ENCODE results near the gene MAGEA9B.
"Not testable (repeated sequence)": the region's sequence is repeated elsewhere in the genome, so short reads cannot be mapped to it uniquely, and the experiment has no call there.

MAGEA9B gene, protein sequence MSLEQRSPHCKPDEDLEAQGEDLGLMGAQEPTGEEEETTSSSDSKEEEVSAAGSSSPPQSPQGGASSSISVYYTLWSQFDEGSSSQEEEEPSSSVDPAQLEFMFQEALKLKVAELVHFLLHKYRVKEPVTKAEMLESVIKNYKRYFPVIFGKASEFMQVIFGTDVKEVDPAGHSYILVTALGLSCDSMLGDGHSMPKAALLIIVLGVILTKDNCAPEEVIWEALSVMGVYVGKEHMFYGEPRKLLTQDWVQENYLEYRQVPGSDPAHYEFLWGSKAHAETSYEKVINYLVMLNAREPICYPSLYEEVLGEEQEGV

DNA sequence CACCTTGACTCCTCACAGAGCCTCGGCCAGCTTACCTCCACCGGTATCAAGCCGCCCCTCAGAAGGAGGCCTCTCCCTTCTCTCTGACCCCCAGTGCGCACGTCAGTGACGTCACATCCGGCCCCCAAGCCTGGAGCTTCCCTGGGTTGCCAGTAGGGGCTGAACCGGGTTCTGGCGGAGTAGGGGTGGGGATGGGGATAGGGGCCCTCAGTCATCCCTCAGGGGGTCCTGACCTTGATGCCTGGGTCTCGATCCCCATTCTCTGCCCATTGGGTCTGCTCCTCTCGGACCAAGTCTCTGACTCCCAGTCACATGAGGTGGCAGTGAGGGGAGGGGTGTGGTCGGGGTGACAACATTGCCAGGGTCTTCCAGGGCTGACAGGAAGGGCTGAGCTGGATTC, at the start of gene MAGEA9B:
TSS of gene MAGEA9B (minus strand) at position 101 of the 400 bp plus-strand sequence. CDS start 4,280 bp downstream, outside the sequence.
- not testable (repeated sequence) for DNase-seq

- DNase-seq: no peak
Observed at GRCh38 chrX:149633511-149633910, 46.3 kb upstream of the MAGEA9B start.

GRCh38 chrX:149631234-149632165, 44.2 kb upstream of the MAGEA9B start, which contains the start of gene TMEM185A:
TMEM185A (minus strand) TSS chrX:149631792; CDS start chrX:149631580, 212 bp downstream.
- peak; percentile 14 for DNase-seq

DNA sequence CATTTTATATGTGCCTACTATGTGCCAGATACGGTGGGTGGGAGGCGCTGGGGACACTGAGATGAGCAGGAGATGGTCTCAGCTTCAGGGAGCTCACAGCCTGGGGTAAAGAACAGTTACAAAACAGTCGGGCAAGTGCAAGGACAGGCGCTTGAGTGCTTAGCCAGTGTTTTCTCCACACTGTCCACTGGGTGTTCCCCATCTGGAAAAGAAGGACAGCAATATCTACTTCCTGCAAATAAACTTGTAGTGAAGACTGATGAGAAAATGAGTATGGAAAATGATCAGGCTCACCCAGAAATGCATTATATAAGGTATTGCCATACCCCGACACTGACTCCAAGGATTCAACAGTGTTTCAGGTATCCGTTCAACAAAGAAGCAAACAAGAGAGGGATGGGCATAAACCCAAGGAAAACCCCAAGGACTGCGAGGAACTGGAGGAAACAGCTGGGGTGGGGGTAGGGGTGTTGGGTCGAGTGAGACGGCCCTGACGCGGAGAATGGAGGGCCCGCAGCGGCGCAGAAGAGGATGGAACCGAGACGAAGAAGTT, 43.5 kb upstream of the MAGEA9B start:
- DNase-seq: peak; percentile 10

- DNase-seq: no peak
Observed at GRCh38 chrX:149629730-149630387, 42.6 kb upstream of the MAGEA9B start.

DNA sequence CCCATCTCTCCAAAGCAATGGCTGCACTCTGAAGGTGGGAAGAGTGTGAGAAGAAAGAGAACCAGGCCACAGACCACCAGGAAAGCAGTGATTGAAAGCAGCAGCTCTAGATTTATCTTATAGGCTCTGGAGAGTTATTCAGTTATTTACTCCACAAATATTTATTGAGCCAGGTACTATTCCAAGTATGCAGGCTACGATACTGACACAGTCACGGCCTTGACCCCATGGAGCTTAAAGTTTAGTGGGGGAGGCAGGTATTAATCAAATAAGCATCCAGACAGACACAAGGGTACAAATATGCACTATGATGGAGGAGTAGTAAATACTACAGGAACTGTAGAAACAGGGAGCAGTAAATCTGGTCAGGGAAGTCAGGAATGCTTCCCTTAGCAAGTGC, 41.5 kb upstream of the MAGEA9B start:
- DNase-seq: no peak

DNA sequence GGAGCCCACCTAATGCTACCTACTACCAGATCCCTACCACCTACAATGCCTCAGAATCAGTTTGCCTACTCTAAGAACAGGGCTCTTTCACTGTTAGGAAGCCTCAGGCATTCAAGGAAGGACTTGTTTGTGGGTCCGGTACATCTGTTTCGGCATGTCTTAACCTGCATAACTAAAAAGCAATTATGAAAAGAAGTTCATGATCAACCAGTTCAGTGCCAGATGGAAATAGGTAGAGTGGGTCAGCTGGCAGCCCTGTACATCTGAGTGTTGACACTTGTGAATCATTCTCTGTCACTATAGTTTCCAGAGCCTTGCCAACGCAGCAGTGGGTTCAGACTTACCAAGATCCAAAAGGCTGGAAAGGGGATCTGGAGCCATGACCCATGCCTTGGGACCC, 41.0 kb upstream of the MAGEA9B start:
- no peak for DNase-seq

- not testable (repeated sequence) for DNase-seq
Observed at GRCh38 chrX:149626829-149627228, 39.6 kb upstream of the MAGEA9B start.

DNA sequence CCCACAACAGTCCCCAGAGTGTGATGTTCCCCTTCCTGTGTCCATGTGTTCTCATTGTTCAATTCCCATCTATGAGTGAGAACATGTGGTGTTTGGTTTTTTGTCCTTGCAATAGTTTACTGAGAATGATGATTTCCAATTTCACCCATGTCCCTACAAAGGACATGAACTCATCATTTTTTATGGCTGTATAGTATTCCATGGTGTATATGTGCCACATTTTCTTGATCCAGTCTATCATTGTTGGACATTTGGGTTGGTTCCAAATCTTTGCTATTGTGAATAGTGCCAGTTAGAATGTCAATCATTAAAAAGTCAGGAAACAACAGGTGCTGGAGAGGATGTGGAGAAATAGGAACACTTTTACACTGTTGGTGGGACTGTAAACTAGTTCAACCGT, 32.4 kb upstream of the MAGEA9B start:
- DNase-seq: not testable (repeated sequence)

DNA sequence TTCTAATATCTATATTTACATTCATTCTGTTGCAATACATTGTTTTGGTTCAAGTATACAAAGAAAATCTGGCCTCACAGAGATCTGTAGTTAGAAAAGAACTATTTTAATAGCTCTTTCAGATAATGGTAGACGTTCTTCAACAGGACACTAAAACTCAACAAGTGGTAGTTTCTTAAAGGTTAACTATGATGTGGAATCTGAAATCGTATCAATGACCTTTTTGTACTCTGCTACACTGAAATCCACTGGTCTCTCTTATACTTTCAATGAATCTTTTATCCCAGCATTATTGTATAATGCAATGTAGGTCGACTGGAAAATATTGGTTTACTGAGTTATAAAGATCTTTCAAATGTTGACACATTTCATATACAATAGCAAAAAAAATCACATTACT, 31.6 kb upstream of the MAGEA9B start:
- no peak for DNase-seq

DNA sequence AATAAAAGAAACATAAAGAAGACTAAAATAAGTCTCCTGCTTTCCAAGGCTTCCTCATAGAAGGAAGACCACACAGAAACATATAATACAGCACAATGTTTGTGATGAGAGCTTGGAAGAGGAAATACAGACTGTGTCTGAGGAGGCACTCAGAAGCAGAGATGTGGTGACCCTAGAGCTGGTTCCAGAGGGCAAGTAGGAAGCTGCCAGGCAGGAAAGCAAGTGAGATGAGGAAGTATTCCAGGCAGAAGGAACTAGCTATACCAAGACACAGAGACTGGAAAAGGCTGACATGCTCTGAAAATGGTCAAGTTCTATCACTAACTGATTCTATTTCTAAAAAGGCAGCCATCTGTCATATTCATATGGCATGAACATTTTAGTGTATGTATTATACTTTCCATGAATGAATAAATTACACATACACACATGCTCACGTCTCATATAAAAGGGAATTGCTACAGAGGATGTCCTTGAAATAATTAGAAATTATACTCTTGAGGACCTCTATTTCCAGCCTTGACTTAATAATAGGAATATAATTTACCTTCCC, 24.4 kb upstream of the MAGEA9B start:
- peak; percentile 8 for DNase-seq

- DNase-seq: no peak
Observed at GRCh38 chrX:149610511-149610910, 23.3 kb upstream of the MAGEA9B start.

- no peak for DNase-seq
Observed at GRCh38 chrX:149607699-149608098, 20.4 kb upstream of the MAGEA9B start.

- not testable (repeated sequence) for DNase-seq
Observed at GRCh38 chrX:149605248-149605885, 18.1 kb upstream of the MAGEA9B start.

- DNase-seq: not testable (repeated sequence)
Observed at GRCh38 chrX:149598603-149599002, 11.3 kb upstream of the MAGEA9B start.

DNA sequence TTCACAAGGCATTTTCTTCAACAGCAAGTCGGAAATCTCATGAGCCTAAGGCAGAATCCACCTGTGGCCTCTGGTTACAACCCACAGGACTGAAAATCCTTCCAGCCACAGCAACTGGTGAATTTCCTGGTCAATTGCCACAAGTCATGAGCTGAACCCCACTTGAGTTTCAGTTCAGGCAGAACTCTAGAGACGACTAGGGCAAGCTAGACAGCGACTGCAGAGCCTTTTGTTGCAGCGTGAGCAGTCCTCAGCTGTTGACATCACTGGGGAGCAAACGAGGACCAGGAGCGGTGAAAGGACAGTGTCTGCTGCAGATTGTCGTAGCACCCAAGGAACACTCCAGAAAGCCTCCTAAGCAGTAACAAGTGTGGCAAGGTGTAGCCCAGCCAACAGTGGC, 8.7 kb upstream of the MAGEA9B start:
- not testable (repeated sequence) for DNase-seq

DNA sequence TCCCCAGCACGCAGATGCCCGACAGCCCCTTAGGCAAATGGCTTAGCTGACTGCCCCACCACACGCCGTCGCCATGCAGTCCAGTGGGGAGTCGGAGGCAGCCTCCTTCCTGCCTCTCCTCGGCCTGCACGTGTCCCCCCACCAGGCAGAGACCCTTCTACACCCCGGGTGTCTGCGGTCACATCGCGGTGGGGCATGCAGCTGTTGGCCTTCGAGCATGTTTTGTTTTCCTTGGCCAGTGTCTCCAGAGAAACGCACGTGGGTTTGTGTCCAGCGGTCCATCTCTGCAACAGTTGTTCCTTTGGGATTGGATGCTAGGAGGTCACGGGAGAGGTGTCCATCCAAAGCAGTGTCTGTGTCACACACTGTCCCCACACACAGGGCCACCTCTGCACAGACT, 8.0 kb upstream of the MAGEA9B start, which contains the start of gene HSFX2:
TSS of gene HSFX2 (minus strand) at position 101 of the 400 bp plus-strand sequence. CDS start 614 bp downstream, outside the sequence.
- not testable (repeated sequence) for DNase-seq

GRCh38 chrX:149590993-149591392, 3.7 kb upstream of the MAGEA9B start:
- not testable (repeated sequence) for DNase-seq

DNA sequence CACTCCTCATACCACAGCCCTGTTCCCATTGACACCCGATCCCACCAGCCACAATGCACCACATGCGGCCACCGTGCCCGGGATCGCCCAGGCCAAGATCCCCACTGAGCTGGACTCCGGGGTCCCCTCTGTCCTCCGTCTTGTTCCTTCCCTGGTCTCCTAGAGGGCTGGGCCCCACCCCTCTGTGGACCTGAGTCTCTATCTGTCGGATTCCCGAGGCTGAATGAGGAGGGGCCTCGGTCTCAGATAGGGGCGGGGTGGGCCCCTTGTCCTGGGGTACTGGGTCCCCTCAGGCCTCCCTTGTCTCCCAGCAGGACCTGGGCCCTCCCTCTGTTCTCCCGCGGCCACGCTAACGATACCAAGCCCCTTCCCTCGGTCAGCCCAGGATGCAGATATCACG, 1.6 kb downstream of the MAGEA9B start:
- not testable (repeated sequence) for DNase-seq

DNA sequence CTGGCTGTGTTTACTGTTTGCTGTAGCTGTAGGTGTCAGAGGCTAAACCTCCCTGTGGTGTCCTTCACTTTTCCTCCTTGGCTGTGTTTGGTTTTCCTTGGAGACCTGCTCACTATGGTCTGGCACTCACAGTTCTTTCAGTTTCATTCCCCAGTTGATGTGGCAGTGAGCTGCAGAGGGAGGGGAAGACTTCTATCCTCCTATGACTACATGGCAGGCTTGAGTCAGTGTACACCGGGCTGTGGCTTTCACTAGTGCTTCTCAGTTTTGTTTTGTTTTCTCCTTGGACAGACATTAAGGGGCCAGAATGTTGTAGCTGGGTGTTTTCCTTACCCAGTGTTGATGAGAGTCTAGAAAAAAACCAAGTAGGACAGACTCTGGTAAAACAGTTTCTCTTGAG, 13.8 kb downstream of the MAGEA9B start:
- not testable (repeated sequence) for DNase-seq

DNA sequence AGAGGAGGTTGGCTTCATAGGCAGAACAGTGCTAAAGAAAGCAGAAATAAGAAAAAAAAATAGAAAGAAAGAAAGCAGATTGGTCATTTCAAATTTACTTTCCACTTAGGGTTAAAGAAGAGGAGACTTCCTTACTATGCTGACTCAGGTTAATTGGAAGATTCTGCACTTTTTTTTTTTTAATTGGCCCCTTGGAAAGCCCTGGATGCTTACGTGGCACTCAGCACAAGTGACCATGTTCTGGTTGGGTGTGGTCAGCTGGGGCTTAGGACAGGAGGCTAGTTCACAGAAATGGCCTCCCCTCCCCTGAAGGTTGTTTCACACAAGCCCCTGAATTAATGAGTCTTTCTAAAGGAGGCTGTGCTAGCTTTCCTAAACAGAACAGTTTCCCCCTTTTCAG, 14.5 kb downstream of the MAGEA9B start:
- DNase-seq: no peak

DNA sequence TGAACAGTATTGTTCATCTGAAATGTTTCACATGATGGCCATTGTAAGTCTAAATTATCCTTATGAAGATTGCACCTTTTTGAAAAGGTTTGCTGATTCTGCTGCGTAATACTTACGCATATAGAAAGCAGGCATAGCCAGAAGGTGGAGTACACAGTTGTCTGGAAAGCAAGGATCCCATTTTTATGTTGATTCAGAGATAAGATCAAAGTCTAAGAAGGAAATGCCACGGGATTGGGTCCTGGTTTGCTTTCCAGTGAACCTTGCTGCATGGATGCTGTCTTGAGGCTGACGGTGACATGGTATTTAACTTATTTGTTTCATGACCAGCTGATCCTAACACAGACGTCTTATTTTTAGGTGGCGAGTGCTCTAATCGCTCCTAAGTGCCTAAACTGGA, 15.5 kb downstream of the MAGEA9B start:
- DNase-seq: no peak
